ENCODE results near the gene DMRT1. TPM values are rescaled to one million over a fixed set of nuclear protein-coding genes. Genes with fewer than 3 reads are reported as not detected.

Gene DMRT1
- total RNA-seq, 6 donors from 2014 or later = not detected

- Histone ChIP-seq H3K9me3 (no peaks in the 10 kb centered on the region), H3K4me1 (no peaks in the 10 kb centered on the region), H3K27me3 (no peaks in the 10 kb centered on the region), H3K27ac (no peak overlapping the region), H3K36me3 (no peaks in the 10 kb centered on the region), H3K4me3 (no peak overlapping the region)
- TF ChIP-seq EP300 (IDR thresholded peaks at IDR 0.05) = no peak
- TF ChIP-seq POLR2AphosphoS5 (IDR thresholded peaks at IDR 0.05) = no peak
- TF ChIP-seq POLR2A (IDR thresholded peaks at IDR 0.05) = no peak
- DNase-seq (peak in 1 of 2 donors; percentile 75), ATAC-seq (ENCODE audit: low FRiP score in 2 of 2) (peak; percentile 36 to 80)
- WGBS, 2 donors = 67 to 77% methylated on average over 6 to 7 of the region's 7 CpGs
Observed at GRCh38 chr9:948497-948896, 107.0 kb downstream of the DMRT1 start.

GRCh38 chr9:950139-950538 lies 108.6 kb downstream of the DMRT1 start:
- Histone ChIP-seq H3K27ac (no peak overlapping the region), H3K4me1 (no peaks in the 10 kb centered on the region), H3K4me3 (no peak overlapping the region), H3K27me3 (peaks cover 0 to 3% (median 0%) of the 10 kb centered on the region in 4 donors), H3K9me3 (no peaks in the 10 kb centered on the region), H3K36me3 (no peaks in the 10 kb centered on the region)
- ATAC-seq (ENCODE audit: low FRiP score in 2 of 2) = no peak
- DNase-seq = no peak
- no peak for TF ChIP-seq EP300 (IDR thresholded peaks at IDR 0.05)
- no peak for TF ChIP-seq POLR2A (IDR thresholded peaks at IDR 0.05)
- no peak for TF ChIP-seq CTCF (IDR thresholded peaks at IDR 0.05)
- TF ChIP-seq POLR2AphosphoS5 (IDR thresholded peaks at IDR 0.05) = no peak
- 63 to 73% methylated on average over 1 of the region's 1 CpG for WGBS, 2 donors

GRCh38 chr9:952546-952945 lies 111.0 kb downstream of the DMRT1 start:
- DNase-seq = no peak
- WGBS, 2 donors = 75 to 82% methylated on average over 4 of the region's 4 CpGs
- no peak for ATAC-seq (ENCODE audit: low FRiP score in 2 of 2)
- H3K27me3 ChIP-seq = peaks cover 0 to 3% (median 0%) of the 10 kb centered on the region in 4 donors
- no peaks in the 10 kb centered on the region for H3K9me3 ChIP-seq
- H3K27ac ChIP-seq = no peak overlapping the region
- no peaks in the 10 kb centered on the region for H3K4me1 ChIP-seq
- no peaks in the 10 kb centered on the region for H3K36me3 ChIP-seq
- no peak overlapping the region for H3K4me3 ChIP-seq
- TF ChIP-seq POLR2A (IDR thresholded peaks at IDR 0.05) (no peak), POLR2AphosphoS5 (IDR thresholded peaks at IDR 0.05) (no peak), CTCF (IDR thresholded peaks at IDR 0.05) (no peak), EP300 (IDR thresholded peaks at IDR 0.05) (no peak)

GRCh38 chr9:959105-959504 lies 117.6 kb downstream of the DMRT1 start:
- no peaks in the 10 kb centered on the region for H3K9me3 ChIP-seq
- DNase-seq (no peak), ATAC-seq (ENCODE audit: low FRiP score in 2 of 2) (no peak)
- WGBS, 2 donors = 79 to 90% methylated on average over 4 of the region's 4 CpGs
- H3K36me3 ChIP-seq = no peaks in the 10 kb centered on the region
- TF ChIP-seq POLR2AphosphoS5 (IDR thresholded peaks at IDR 0.05) (no peak), EP300 (IDR thresholded peaks at IDR 0.05) (no peak)
- no peak overlapping the region for H3K27ac ChIP-seq
- no peaks in the 10 kb centered on the region for H3K4me1 ChIP-seq
- no peak overlapping the region for H3K4me3 ChIP-seq
- peaks cover 0 to 2% (median 0%) of the 10 kb centered on the region in 4 donors for H3K27me3 ChIP-seq

- no peaks in the 10 kb centered on the region for H3K9me3 ChIP-seq
- H3K4me1 ChIP-seq = no peaks in the 10 kb centered on the region
- H3K4me3 ChIP-seq = no peak overlapping the region
- no peaks in the 10 kb centered on the region for H3K36me3 ChIP-seq
- H3K27me3 ChIP-seq = no peaks in the 10 kb centered on the region
- TF ChIP-seq POLR2AphosphoS5 (IDR thresholded peaks at IDR 0.05) (no peak), CTCF (IDR thresholded peaks at IDR 0.05) (no peak), POLR2A (IDR thresholded peaks at IDR 0.05) (no peak), EP300 (IDR thresholded peaks at IDR 0.05) (no peak)
- DNase-seq (no peak), ATAC-seq (ENCODE audit: low FRiP score in 2 of 2) (no peak)
- WGBS, 2 donors = 72 to 74% methylated on average over 4 of the region's 4 CpGs
- no peak overlapping the region for H3K27ac ChIP-seq
Observed at GRCh38 chr9:959914-960313, 118.4 kb downstream of the DMRT1 start.

- ATAC-seq (ENCODE audit: low FRiP score in 2 of 2) = no peak
- peaks cover 0 to 6% (median under 1%) of the 10 kb centered on the region in 4 donors for H3K27me3 ChIP-seq
Observed at GRCh38 chr9:962023-962422, 120.5 kb downstream of the DMRT1 start.

More at GRCh38 chr9:962023-962422, 120.5 kb downstream of the DMRT1 start:
- TF ChIP-seq CTCF (IDR thresholded peaks at IDR 0.05) (no peak), POLR2A (IDR thresholded peaks at IDR 0.05) (no peak), EP300 (IDR thresholded peaks at IDR 0.05) (no peak), POLR2AphosphoS5 (IDR thresholded peaks at IDR 0.05) (no peak)
- Histone ChIP-seq H3K4me3 (no peak overlapping the region), H3K27ac (no peak overlapping the region), H3K4me1 (no peaks in the 10 kb centered on the region), H3K36me3 (no peaks in the 10 kb centered on the region), H3K9me3 (no peaks in the 10 kb centered on the region)
- DNase-seq = no peak
- WGBS, 2 donors = 61 to 77% methylated on average over 6 of the region's 6 CpGs

Data from upper lobe of left lung (tissue), 6 donors.